Measurements from ENCODE around the gene GLDN. TPM values are rescaled to one million over a fixed set of nuclear protein-coding genes. Genes with fewer than 3 reads are reported as not detected.

The GLDN gene
- total and polyA plus RNA-seq, 2 of the 4 experiments (the other 2 are of a cell fraction): under 0.01 TPM; not detected in 1

DNA sequence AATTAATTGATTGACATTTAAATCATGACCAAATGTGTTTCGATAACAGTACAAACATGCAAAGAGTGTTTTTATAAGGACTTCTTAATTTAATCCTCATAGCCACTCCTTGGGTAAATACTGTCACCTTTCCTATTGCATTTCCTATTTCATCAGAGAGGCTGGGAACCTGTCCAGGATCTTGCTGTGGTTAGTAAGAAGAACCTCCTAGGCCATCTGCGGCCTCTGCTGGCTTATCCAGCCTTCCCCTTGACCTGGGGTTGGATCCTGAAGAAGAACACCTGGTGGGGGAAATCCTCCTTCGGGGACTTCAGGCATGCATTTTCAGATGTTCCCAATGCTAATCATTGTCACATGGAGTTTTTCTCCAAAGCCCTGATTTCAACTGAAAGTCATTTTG is 25.5 kb downstream of the GLDN start:
- Histone ChIP-seq H2BK120ac (ENCODE audit: low read depth, low read length) (no peak overlapping the region), H4K91ac (ENCODE audit: insufficient read depth, low read depth, low read length) (no peak overlapping the region), H2AK5ac (ENCODE audit: low read depth, low read length) (no peak overlapping the region), H2BK5ac (ENCODE audit: low read depth, low read length, poor library complexity, severe bottlenecking) (no peak overlapping the region), H3K4me1 (ENCODE audit: control insufficient read depth, insufficient read depth, low read length) (peaks cover 23% of the 10 kb centered on the region), H3K56ac (ENCODE audit: extremely low read depth, insufficient read depth, low read length) (no peak overlapping the region), H3K23ac (ENCODE audit: low read depth, low read length) (no peak overlapping the region), H3K9me3 (ENCODE audit: control insufficient read depth, insufficient read depth, low read length) (no peaks in the 10 kb centered on the region), H3K14ac (replicated peaks; ENCODE audit: low read depth, low read length) (no peak overlapping the region), H3K9ac (ENCODE audit: low read depth, low read length) (no peak overlapping the region), H4K20me1 (ENCODE audit: insufficient read depth, low read length) (peaks cover 11% of the 10 kb centered on the region; the same call in 1 of the 2 replicates), H3K79me1 (ENCODE audit: low read depth in 1 of 2, low read length in 2 of 2) (no peaks in the 10 kb centered on the region), H4K5ac (ENCODE audit: low read depth, low read length) (no peak overlapping the region; the same call in 1 of the 2 replicates), H2AK9ac (replicated peaks; ENCODE audit: low read depth, low read length, poor library complexity) (no peak overlapping the region), H3K4me2 (ENCODE audit: low read depth, low read length) (no peak overlapping the region), H2BK15ac (ENCODE audit: low read depth, low read length) (no peak overlapping the region), H4K8ac (ENCODE audit: low read depth in 2 of 2, low read length in 2 of 2) (no peak overlapping the region), H2BK20ac (ENCODE audit: low read depth, low read length) (no peak overlapping the region), H3K27me3 (ENCODE audit: control insufficient read depth, insufficient read depth, low read length) (peaks cover 23% of the 10 kb centered on the region), H2AFZ (replicated peaks; ENCODE audit: low read length, poor library complexity) (no peak overlapping the region), H3K9me1 (ENCODE audit: insufficient read depth, low read length) (peaks cover 10% of the 10 kb centered on the region), H3K36me3 (ENCODE audit: control insufficient read depth, insufficient read depth, low read length) (no peaks in the 10 kb centered on the region), H3K4me3 (ENCODE audit: insufficient read depth, low read depth, low read length) (no peak overlapping the region), H3K4ac (ENCODE audit: low read depth, low read length) (no peak overlapping the region), H3K27ac (ENCODE audit: insufficient read depth, low read length) (no peak overlapping the region), H3K18ac (ENCODE audit: low read depth, low read length) (peak overlapping the region; percentile 44; the same call in 1 of the 2 replicates)
- TF ChIP-seq MAFK (IDR thresholded peaks at IDR 0.05; ENCODE audit: low read depth, low read length) (no peak), MAZ (IDR thresholded peaks at IDR 0.05; ENCODE audit: borderline replicate concordance, low read depth, low read length) (no peak), SMC3 (IDR thresholded peaks at IDR 0.05; ENCODE audit: low read depth, low read length) (no peak), RAD21 (IDR thresholded peaks at IDR 0.05; ENCODE audit: low read length) (no peak), FOS (IDR thresholded peaks at IDR 0.05; ENCODE audit: low read depth, low read length) (no peak), POLR2A (IDR thresholded peaks at IDR 0.05; ENCODE audit: low read depth, low read length) (no peak), RCOR1 (IDR thresholded peaks at IDR 0.05; ENCODE audit: insufficient replicate concordance, low read length) (no peak)
- TF ChIP-seq, protein P1, sequence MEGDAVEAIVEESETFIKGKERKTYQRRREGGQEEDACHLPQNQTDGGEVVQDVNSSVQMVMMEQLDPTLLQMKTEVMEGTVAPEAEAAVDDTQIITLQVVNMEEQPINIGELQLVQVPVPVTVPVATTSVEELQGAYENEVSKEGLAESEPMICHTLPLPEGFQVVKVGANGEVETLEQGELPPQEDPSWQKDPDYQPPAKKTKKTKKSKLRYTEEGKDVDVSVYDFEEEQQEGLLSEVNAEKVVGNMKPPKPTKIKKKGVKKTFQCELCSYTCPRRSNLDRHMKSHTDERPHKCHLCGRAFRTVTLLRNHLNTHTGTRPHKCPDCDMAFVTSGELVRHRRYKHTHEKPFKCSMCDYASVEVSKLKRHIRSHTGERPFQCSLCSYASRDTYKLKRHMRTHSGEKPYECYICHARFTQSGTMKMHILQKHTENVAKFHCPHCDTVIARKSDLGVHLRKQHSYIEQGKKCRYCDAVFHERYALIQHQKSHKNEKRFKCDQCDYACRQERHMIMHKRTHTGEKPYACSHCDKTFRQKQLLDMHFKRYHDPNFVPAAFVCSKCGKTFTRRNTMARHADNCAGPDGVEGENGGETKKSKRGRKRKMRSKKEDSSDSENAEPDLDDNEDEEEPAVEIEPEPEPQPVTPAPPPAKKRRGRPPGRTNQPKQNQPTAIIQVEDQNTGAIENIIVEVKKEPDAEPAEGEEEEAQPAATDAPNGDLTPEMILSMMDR (conservative IDR thresholded peaks at IDR 0.05; ENCODE audit: low read depth, low read length): no peak
- TF ChIP-seq, protein P2, sequence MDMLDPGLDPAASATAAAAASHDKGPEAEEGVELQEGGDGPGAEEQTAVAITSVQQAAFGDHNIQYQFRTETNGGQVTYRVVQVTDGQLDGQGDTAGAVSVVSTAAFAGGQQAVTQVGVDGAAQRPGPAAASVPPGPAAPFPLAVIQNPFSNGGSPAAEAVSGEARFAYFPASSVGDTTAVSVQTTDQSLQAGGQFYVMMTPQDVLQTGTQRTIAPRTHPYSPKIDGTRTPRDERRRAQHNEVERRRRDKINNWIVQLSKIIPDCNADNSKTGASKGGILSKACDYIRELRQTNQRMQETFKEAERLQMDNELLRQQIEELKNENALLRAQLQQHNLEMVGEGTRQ (IDR thresholded peaks at IDR 0.05; ENCODE audit: low read depth, low read length): no peak
- TF ChIP-seq, protein P3, sequence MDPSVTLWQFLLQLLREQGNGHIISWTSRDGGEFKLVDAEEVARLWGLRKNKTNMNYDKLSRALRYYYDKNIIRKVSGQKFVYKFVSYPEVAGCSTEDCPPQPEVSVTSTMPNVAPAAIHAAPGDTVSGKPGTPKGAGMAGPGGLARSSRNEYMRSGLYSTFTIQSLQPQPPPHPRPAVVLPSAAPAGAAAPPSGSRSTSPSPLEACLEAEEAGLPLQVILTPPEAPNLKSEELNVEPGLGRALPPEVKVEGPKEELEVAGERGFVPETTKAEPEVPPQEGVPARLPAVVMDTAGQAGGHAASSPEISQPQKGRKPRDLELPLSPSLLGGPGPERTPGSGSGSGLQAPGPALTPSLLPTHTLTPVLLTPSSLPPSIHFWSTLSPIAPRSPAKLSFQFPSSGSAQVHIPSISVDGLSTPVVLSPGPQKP (IDR thresholded peaks at IDR 0.05; ENCODE audit: borderline replicate concordance, low read depth, low read length): no peak
- ChIA-PET CTCF (no interaction called here), POLR2A (ENCODE audit: unreplicated experiment) (no interaction called here)
- ATAC-seq (ENCODE audit: low read depth) (no peak), DNase-seq (peak; percentile 52)
- no CpG with 5 or more reads among the region's 3 CpGs for WGBS, 2 experiments (ENCODE audit: extremely low coverage in 2 of 2, insufficient read length in 1 of 2)
- in situ Hi-C loops (cut with MboI; ENCODE audit: low sequenced_read_pairs) (no loop called here), intact Hi-C loops (cut with micrococcal nuclease) (no loop called here), dilution Hi-C loops (cut with HindIII; ENCODE audit: low sequenced_read_pairs, unreplicated experiment) (no loop called here)
- BruUV-seq (replicated peaks): no TSS peak
